Right atrium auricular region (tissue), 2 donors: ENCODE results near the gene KBTBD3. TPM values are rescaled to one million over a fixed set of nuclear protein-coding genes. Genes with fewer than 3 reads are reported as not detected.

Experiments used
- DNase-seq: peaks from one replicate; pipeline ENCODE4 v3.0.0-alpha.2; 2019; ENCODE audit warnings: low spot score
- H3K27ac ChIP-seq, 2 donors: fragments of 200-600 bp; sonication (generic); 1 replicate in 1 of 2; 2 replicates in 1 of 2; pipeline ENCODE4 v1.5.1; 2016 to 2019
- H3K27me3 ChIP-seq, 2 donors: fragments of 200-600 bp; sonication (generic); one replicate each; pipeline versions ENCODE4 v1.5.1 to v1.6.0; 2017 to 2019
- H3K36me3 ChIP-seq: fragments of 200-600 bp; sonication (generic); one replicate; pipeline ENCODE4 v1.5.1; 2016
- H3K4me1 ChIP-seq, 2 donors: fragments of 200-600 bp; sonication (generic); one replicate each; pipeline versions ENCODE4 v1.5.1 to v1.6.0; 2017 to 2019
- H3K4me3 ChIP-seq, 2 donors: fragments of 200-600 bp; sonication (generic); 1 replicate in 1 of 2; 2 replicates in 1 of 2; pipeline ENCODE4 v1.5.1; 2017 to 2019; ENCODE audit warnings: mild to moderate bottlenecking in 1 of 2, moderate library complexity in 1 of 2
- H3K9me3 ChIP-seq, 2 donors: fragments of 200-600 bp; sonication (generic); one replicate each; pipeline ENCODE4 v1.5.1; 2019
- total RNA-seq, 2 donors: library from RNA; depleted of rRNA; stranded (reverse); fragments of >200 nt; gene quantifications; one replicate each; pipeline ENCODE4 v1.1.0, GENCODE V29; 2016
- TF ChIP-seq, protein P1 (sequence below), 2 donors: fragments of 200-600 bp; sonication (generic); IDR thresholded peaks; one replicate each; pipeline ENCODE4 v1.5.1; 2019; ENCODE audit warnings: antibody characterized with exemption in 2 of 2

Gene KBTBD3, protein sequence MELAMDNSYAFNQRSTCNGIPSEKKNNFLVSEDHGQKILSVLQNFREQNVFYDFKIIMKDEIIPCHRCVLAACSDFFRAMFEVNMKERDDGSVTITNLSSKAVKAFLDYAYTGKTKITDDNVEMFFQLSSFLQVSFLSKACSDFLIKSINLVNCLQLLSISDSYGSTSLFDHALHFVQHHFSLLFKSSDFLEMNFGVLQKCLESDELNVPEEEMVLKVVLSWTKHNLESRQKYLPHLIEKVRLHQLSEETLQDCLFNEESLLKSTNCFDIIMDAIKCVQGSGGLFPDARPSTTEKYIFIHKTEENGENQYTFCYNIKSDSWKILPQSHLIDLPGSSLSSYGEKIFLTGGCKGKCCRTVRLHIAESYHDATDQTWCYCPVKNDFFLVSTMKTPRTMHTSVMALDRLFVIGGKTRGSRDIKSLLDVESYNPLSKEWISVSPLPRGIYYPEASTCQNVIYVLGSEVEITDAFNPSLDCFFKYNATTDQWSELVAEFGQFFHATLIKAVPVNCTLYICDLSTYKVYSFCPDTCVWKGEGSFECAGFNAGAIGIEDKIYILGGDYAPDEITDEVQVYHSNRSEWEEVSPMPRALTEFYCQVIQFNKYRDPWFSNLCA
- 1 to 10 TPM; 3.3 to 4.2 TPM for total RNA-seq

DNA sequence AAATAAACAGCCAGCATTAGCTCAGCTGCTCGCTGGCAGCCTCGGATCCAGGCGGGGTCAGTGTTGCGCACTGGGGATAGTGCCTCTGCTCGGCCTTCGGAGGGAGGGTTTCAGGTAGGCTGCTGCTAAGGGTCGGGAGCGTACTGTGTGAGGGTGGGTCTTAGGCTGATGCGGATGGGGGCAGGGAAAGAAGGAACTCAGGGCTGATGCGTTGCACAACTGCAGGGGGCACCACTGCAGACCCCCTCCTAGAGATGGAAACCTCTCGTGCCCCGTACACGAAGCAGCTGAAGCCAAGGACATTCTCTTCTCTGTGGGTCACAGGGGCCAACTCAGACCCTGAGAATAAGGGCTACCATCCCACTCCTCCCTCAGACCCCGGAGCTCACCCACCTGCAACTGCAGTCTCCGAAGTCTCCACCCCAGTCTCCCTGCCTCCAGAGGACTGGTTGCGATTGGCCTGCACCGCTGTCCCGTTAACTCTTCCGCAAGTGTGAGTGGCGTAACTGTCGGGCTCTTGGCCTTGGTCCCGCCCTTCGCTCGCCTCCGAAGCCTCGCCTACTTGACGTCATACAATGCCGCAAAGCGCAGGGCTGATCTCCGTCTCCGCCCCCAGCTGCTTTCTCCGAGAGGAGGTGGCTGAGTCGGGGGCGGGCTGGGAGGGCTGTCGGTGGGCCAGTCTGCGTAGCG is at the start of gene KBTBD3:
Gene KBTBD3 (minus strand): TSS at position 429 of the 690 bp plus-strand sequence. CDS start 18,250 bp downstream, outside the sequence.
- Histone ChIP-seq H3K4me3 (peak within 1 kb of the TSS; percentile 85 to 87), H3K27me3 (no peaks in the 10 kb centered on the region), H3K27ac (peak within 1 kb of the TSS; percentile 97 to 99), H3K9me3 (no peaks in the 10 kb centered on the region), H3K36me3 (peaks cover 23% of the 10 kb centered on the region), H3K4me1 (peaks cover 0 to 49% of the 10 kb centered on the region in 2 donors)
- TF ChIP-seq, protein P1, sequence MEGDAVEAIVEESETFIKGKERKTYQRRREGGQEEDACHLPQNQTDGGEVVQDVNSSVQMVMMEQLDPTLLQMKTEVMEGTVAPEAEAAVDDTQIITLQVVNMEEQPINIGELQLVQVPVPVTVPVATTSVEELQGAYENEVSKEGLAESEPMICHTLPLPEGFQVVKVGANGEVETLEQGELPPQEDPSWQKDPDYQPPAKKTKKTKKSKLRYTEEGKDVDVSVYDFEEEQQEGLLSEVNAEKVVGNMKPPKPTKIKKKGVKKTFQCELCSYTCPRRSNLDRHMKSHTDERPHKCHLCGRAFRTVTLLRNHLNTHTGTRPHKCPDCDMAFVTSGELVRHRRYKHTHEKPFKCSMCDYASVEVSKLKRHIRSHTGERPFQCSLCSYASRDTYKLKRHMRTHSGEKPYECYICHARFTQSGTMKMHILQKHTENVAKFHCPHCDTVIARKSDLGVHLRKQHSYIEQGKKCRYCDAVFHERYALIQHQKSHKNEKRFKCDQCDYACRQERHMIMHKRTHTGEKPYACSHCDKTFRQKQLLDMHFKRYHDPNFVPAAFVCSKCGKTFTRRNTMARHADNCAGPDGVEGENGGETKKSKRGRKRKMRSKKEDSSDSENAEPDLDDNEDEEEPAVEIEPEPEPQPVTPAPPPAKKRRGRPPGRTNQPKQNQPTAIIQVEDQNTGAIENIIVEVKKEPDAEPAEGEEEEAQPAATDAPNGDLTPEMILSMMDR (IDR thresholded peaks at IDR 0.05), result peak; percentile 24 to 56
- DNase-seq, result peak; percentile 99

DNA sequence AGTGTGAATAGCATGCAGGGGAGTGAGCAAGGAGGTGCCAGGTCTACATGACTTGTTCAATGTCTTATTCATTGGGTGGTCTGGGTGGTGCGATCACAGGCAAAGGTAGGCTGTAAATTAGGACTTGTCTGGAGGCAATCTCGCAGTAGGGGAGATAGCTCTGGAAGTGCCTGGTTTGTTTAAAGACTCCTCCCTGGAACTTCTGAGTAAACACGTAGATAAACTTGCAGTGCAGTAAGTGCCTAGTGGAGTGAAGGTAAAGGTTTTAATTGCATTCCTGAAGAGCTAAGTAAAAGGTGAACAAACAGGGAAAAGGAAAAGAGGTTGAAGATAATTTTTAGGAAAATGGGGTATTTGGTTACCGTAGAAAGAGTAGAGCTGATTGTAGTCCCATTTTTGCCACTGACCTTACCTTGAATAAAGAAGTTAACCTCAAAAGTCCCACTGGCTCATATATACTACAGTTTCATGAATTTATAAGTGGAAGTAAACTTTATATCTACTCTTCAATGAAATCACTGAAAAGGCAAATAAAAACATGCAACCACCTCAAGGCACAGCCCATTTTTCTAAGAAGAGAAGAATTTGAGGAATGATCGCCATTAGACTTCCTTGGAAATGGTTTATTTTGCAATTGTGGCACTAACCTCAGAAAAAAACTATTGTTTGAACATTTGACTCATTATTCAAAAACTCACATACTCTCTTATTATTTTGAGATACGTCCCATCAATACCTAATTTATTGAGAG is 44.6 kb upstream of the KBTBD3 start:
- TF ChIP-seq, protein P1 (IDR thresholded peaks at IDR 0.05), result no peak
- H3K27me3 ChIP-seq, result no peaks in the 10 kb centered on the region
- H3K9me3 ChIP-seq, result no peaks in the 10 kb centered on the region
- no peak overlapping the region for H3K4me3 ChIP-seq
- H3K36me3 ChIP-seq, result no peaks in the 10 kb centered on the region
- no peak overlapping the region for H3K27ac ChIP-seq
- DNase-seq, result no peak
- no peaks in the 10 kb centered on the region for H3K4me1 ChIP-seq

DNA sequence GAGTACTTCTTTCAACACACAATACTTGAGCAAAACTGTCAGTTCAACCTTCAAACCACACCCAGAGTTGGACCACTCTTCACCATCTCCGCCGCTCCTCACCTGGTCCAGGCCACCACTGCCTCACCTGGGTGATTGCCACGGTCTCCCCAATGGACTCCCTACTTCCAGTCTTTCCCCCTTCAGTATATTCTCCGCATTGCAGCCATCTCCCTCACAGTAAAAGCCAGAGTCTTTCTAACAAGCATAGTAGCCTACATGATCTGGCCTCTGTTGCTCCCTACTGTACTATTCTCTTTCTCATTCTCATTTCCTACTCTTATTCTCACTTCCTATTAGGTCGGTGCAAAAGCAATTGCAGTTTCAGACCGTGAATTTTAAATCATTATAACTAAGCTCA is 28.8 kb upstream of the KBTBD3 start:
- Histone ChIP-seq H3K9me3 (no peaks in the 10 kb centered on the region), H3K4me3 (no peak overlapping the region), H3K36me3 (no peaks in the 10 kb centered on the region), H3K4me1 (no peaks in the 10 kb centered on the region), H3K27me3 (no peaks in the 10 kb centered on the region), H3K27ac (no peak overlapping the region)
- no peak for DNase-seq
- TF ChIP-seq, protein P1 (IDR thresholded peaks at IDR 0.05), result no peak

DNA sequence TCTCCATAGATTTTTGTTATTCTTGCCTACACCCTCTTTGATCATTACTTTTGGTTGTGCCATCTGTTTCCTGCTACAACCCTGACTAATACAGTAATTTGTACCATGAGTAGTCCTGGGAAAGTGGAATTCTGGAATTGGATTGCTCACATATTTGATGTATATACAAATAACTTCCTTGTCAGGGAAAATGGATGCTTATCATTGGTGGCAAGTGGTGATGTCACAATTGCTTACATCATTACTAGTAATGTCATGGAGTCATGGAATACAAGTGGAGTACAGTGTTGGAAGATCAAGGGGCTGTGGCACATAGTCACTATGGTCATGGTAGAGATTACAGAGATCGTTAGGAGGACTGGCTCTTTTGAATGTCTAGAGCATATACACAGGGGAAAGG is 24.7 kb upstream of the KBTBD3 start:
- Histone ChIP-seq H3K4me3 (no peak overlapping the region), H3K27ac (no peak overlapping the region), H3K4me1 (no peaks in the 10 kb centered on the region), H3K36me3 (peaks cover 14% of the 10 kb centered on the region), H3K27me3 (no peaks in the 10 kb centered on the region), H3K9me3 (no peaks in the 10 kb centered on the region)
- DNase-seq, result no peak
- TF ChIP-seq, protein P1 (IDR thresholded peaks at IDR 0.05), result no peak

DNA sequence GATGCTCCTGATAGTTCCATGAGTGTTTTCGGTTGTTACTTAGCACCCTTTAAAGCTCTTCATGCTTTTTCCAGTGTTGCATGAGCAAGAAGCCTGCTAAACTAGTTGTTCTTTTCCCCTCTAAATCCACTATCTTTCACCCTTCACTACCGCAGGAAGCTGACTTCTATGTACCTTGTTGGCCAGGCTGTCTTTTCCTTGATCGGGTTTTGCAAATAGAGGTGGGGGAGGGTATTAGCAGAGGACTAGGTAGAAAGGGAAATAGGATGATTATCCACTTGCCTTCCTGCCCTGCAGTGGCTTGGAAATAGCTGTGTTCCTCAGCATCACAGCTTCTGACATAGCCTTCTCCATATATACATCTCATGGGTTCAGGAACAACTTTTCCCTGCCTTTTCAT is 24.2 kb upstream of the KBTBD3 start:
- H3K4me3 ChIP-seq, result no peak overlapping the region
- no peaks in the 10 kb centered on the region for H3K27me3 ChIP-seq
- H3K27ac ChIP-seq, result no peak overlapping the region
- DNase-seq, result no peak
- no peaks in the 10 kb centered on the region for H3K9me3 ChIP-seq
- TF ChIP-seq, protein P1 (IDR thresholded peaks at IDR 0.05), result no peak
- H3K4me1 ChIP-seq, result no peaks in the 10 kb centered on the region
- H3K36me3 ChIP-seq, result peaks cover 18% of the 10 kb centered on the region
